G401.6 (cell line): ENCODE results near the gene ZBTB40.

Source experiments
- FAIRE-seq: peaks from 2 replicates; lab custom pipeline; 2012; peaks lifted over from hg19 to GRCh38; lab: Jason Lieb, UNC

Gene ZBTB40

GRCh38 chr1:22533244-22533895 is 81.7 kb downstream of the ZBTB40 start:
- no peak for FAIRE-seq

- FAIRE-seq = no peak
Observed at GRCh38 chr1:22534951-22535350, 83.3 kb downstream of the ZBTB40 start.

GRCh38 chr1:22535399-22535798 is 83.7 kb downstream of the ZBTB40 start:
- no peak for FAIRE-seq

- FAIRE-seq = no peak
Observed at GRCh38 chr1:22536506-22536905, 84.9 kb downstream of the ZBTB40 start.

GRCh38 chr1:22537441-22538139 is 85.9 kb downstream of the ZBTB40 start:
- FAIRE-seq = no peak

GRCh38 chr1:22539510-22540118 is 88.0 kb downstream of the ZBTB40 start:
- no peak for FAIRE-seq

- FAIRE-seq = no peak
Observed at GRCh38 chr1:22540337-22540736, 88.7 kb downstream of the ZBTB40 start.

- FAIRE-seq = no peak
Observed at GRCh38 chr1:22542886-22543285, 91.2 kb downstream of the ZBTB40 start.

GRCh38 chr1:22543679-22544078 is 92.0 kb downstream of the ZBTB40 start:
- FAIRE-seq = no peak

- FAIRE-seq = no peak
Observed at GRCh38 chr1:22544606-22545005, 93.0 kb downstream of the ZBTB40 start.

GRCh38 chr1:22545141-22545540 is 93.5 kb downstream of the ZBTB40 start:
- no peak for FAIRE-seq

- FAIRE-seq = no peak
Observed at GRCh38 chr1:22547186-22547817, 95.7 kb downstream of the ZBTB40 start.

- no peak for FAIRE-seq
Observed at GRCh38 chr1:22547818-22548462, 96.3 kb downstream of the ZBTB40 start.

- no peak for FAIRE-seq
Observed at GRCh38 chr1:22550021-22550420, 98.4 kb downstream of the ZBTB40 start.

GRCh38 chr1:22551591-22551990 is 99.9 kb downstream of the ZBTB40 start:
- FAIRE-seq = no peak

- FAIRE-seq = no peak
Observed at GRCh38 chr1:22552021-22552420, 100.4 kb downstream of the ZBTB40 start.

- FAIRE-seq = no peak
Observed at GRCh38 chr1:22553104-22553880, 101.6 kb downstream of the ZBTB40 start.

GRCh38 chr1:22553991-22554522 is 102.4 kb downstream of the ZBTB40 start:
- no peak for FAIRE-seq

GRCh38 chr1:22555371-22555656 is 103.7 kb downstream of the ZBTB40 start:
- no peak for FAIRE-seq

GRCh38 chr1:22556391-22557104 is 104.9 kb downstream of the ZBTB40 start:
- no peak for FAIRE-seq

- FAIRE-seq = no peak
Observed at GRCh38 chr1:22557341-22557950, 105.8 kb downstream of the ZBTB40 start.
